AG04450 (cell line): Measurements from ENCODE around the gene UAP1L1. TPM values are rescaled to one million over a fixed set of nuclear protein-coding genes. Genes with fewer than 3 reads are reported as not detected.

Experiments
- CTCF ChIA-PET: fragments of 300-600, 350-600 bp; formaldehyde crosslinking; extraction: SDS; loops from one replicate; lab custom pipeline; 2022; ENCODE audit warnings: antibody characterized with exemption, inconsistent platforms; lab: Charles Lee
- POLR2A ChIA-PET: fragments of 350-600 bp; formaldehyde crosslinking; extraction: SDS; loops from one replicate; lab custom pipeline; 2021; ENCODE audit warnings: antibody characterized with exemption, inconsistent platforms; lab: Yijun Ruan, JAX
- DNase-seq: peaks from one replicate; pipeline ENCODE4 v3.0.0-alpha.2; 2011; ENCODE audit warnings: low read depth, low spot score
- H3K27ac ChIP-seq: one replicate; pipeline ENCODE4 v1.5.1; 2012; ENCODE audit warnings: low read depth, low read length, control low read depth
- H3K27me3 ChIP-seq: one replicate; pipeline ENCODE4 v1.6.0; 2012; ENCODE audit warnings: low read length; ENCODE audit not compliant: control insufficient read depth, insufficient read depth
- H3K4me3 ChIP-seq: 2 replicates; pipeline ENCODE4 v1.5.1; 2011; ENCODE audit warnings: mild to moderate bottlenecking, low read depth, low read length, control low read depth
- H3K9me3 ChIP-seq: 2 replicates; pipeline ENCODE4 v1.5.1; 2012; ENCODE audit warnings: low read length; ENCODE audit not compliant: control insufficient read depth, insufficient read depth
- CTCF ChIP-seq: IDR thresholded peaks from 2 replicates; pipeline ENCODE4 v1.5.1; 2011; ENCODE audit warnings: low read depth, low read length, control low read depth, inconsistent platforms
- polyA plus RNA-seq: library from polyadenylated mRNA; depleted of rRNA; stranded (reverse); fragments of >200 nt; gene quantifications from 2 replicates; pipeline ENCODE4 v1.2.3, GENCODE V29; 2011

UAP1L1 gene
- polyA plus RNA-seq, 1 experiment = 5.1 TPM

- Histone ChIP-seq H3K4me3 (no peak overlapping the region), H3K27ac (no peak overlapping the region), H3K27me3 (peaks cover 2% of the 10 kb centered on the region), H3K9me3 (no peaks in the 10 kb centered on the region; the same call in 1 of the 2 replicates)
- POLR2A ChIA-PET = interaction anchor here (1.1 to 1.2 kb wide), 2 partner anchors 9 to 125 kb away, joined by 3 read pairs; partner anchors contain the start of genes ANAPC2 and SSNA1
- CTCF ChIA-PET = interaction anchor here (0.5 to 8.4 kb wide), 17 partner anchors 9 to 277 kb away, joined by 3 to 104 read pairs (median 4); partner anchors contain the start of genes ENTPD2 and NPDC1
- no peak for DNase-seq
- peak; percentile 85 for TF ChIP-seq CTCF
These were observed 13.1 kb upstream of the UAP1L1 start for GRCh38 chr9:137064027-137064879.

- POLR2A ChIA-PET = no interaction called here
- Histone ChIP-seq H3K27ac (no peak overlapping the region), H3K27me3 (peaks cover 2% of the 10 kb centered on the region), H3K9me3 (no peaks in the 10 kb centered on the region; the same call in 1 of the 2 replicates), H3K4me3 (no peak overlapping the region)
- CTCF ChIA-PET = interaction anchor here (0.9 to 8.4 kb wide), 10 partner anchors 11 to 278 kb away, joined by 3 to 104 read pairs (median 7); partner anchors contain the start of genes ENTPD2 and NPDC1
- DNase-seq = no peak
- no peak for TF ChIP-seq CTCF
These were observed 12.5 kb upstream of the UAP1L1 start for GRCh38 chr9:137064880-137065164.

GRCh38 chr9:137065336-137065967 lies 11.9 kb upstream of the UAP1L1 start:
- H3K9me3 ChIP-seq = no peaks in the 10 kb centered on the region; the same call in 1 of the 2 replicates
- H3K4me3 ChIP-seq = no peak overlapping the region
- ChIA-PET POLR2A (interaction anchor here (0.8 kb wide), 1 partner anchor 21 kb away, joined by 3 read pairs; the partner anchor contains the start of gene MAN1B1), CTCF (interaction anchor here (1.3 to 8.4 kb wide), 6 partner anchors 11 to 278 kb away, joined by 3 to 104 read pairs (median 22); partner anchors contain the start of genes ENTPD2 and NPDC1)
- H3K27ac ChIP-seq = no peak overlapping the region
- DNase-seq = no peak
- H3K27me3 ChIP-seq = no peaks in the 10 kb centered on the region
- no peak for TF ChIP-seq CTCF

GRCh38 chr9:137066096-137066861 lies 11.0 kb upstream of the UAP1L1 start:
- Histone ChIP-seq H3K27ac (no peak overlapping the region), H3K4me3 (no peak overlapping the region), H3K9me3 (no peaks in the 10 kb centered on the region; the same call in 1 of the 2 replicates), H3K27me3 (no peaks in the 10 kb centered on the region)
- no peak for TF ChIP-seq CTCF
- ChIA-PET CTCF (interaction anchor here (1.3 to 8.4 kb wide), 9 partner anchors 12 to 279 kb away, joined by 3 to 104 read pairs (median 11); partner anchors contain the start of genes ENTPD2, MAN1B1 and NPDC1), POLR2A (no interaction called here)
- DNase-seq = no peak
